Panc1 (cell line): ENCODE measurements around the gene APOL2. TPM values are rescaled to one million over a fixed set of nuclear protein-coding genes. Genes with fewer than 3 reads are reported as not detected.

Source experiments
- ATAC-seq: fragments of 200-7000 bp; cut with Tn5 transposase; 2 replicates; pipeline ENCODE4 v1.9.1; 2020; ENCODE audit warnings: mild to moderate bottlenecking, moderate library complexity
- BruUV-seq: library from RNA; stranded (reverse); fragments of 400-500 nt; replicated peaks from 2 replicates; lab custom pipeline; 2021; lab: Mats Ljungman, UMichigan
- CTCF ChIA-PET: fragments of 300-600 bp; sonication (Branson Sonifier 250); formaldehyde crosslinking; loops from one replicate; lab custom pipeline; 2022; ENCODE audit warnings: antibody characterized with exemption; lab: Charles Lee
- POLR2A ChIA-PET: fragments of 300-600 bp; sonication (Branson Sonifier 250); formaldehyde crosslinking; loops from one replicate; lab custom pipeline; 2022; ENCODE audit warnings: antibody characterized with exemption; lab: Charles Lee
- DNase-seq: peaks from one replicate; pipeline ENCODE4 v3.0.0-alpha.2; 2010; ENCODE audit warnings: low read depth, low spot score
- H3K27ac ChIP-seq: 2 replicates; pipeline ENCODE4 v1.5.1; 2011; ENCODE audit warnings: mild to moderate bottlenecking, low read length, inconsistent platforms
- H3K27me3 ChIP-seq: fragments of 200-500 bp; sonication (Bioruptor generic); 2 replicates; pipeline ENCODE4 v1.6.0; 2014; ENCODE audit warnings: low read length, inconsistent platforms; ENCODE audit not compliant: control insufficient read depth, insufficient read depth
- H3K36me3 ChIP-seq: fragments of 200-500 bp; sonication (Bioruptor generic); 2 replicates; pipeline ENCODE4 v1.5.1; 2014; ENCODE audit warnings: inconsistent platforms, mild to moderate bottlenecking, low read length, moderate library complexity; ENCODE audit not compliant: control insufficient read depth, insufficient read depth
- H3K4me1 ChIP-seq: 2 replicates; pipeline ENCODE4 v1.5.1; 2011; ENCODE audit warnings: inconsistent platforms, mild to moderate bottlenecking, low read length, moderate library complexity; ENCODE audit not compliant: control insufficient read depth, insufficient read depth
- H3K4me3 ChIP-seq, 2 experiments: 2 replicates each; pipeline ENCODE4 v1.5.1; 2011 to 2012; ENCODE audit warnings: low read depth in 2 of 2, low read length in 2 of 2, mild to moderate bottlenecking in 2 of 2, inconsistent platforms in 1 of 2, moderate library complexity in 1 of 2
- H3K9me3 ChIP-seq: fragments of 200-500 bp; sonication (Bioruptor generic); 2 replicates; pipeline ENCODE4 v1.5.1; 2014; ENCODE audit warnings: low read depth, mild to moderate bottlenecking, inconsistent platforms, low read length, moderate library complexity; ENCODE audit not compliant: control insufficient read depth, insufficient read depth
- POLR2AphosphoS5 ChIP-seq: IDR thresholded peaks from 2 replicates; pipeline ENCODE4 v1.6.1; 2012; ENCODE audit warnings: mild to moderate bottlenecking, low read depth, low read length, moderate library complexity
- SIN3A ChIP-seq: IDR thresholded peaks from 2 replicates; pipeline ENCODE4 v1.6.1; 2012; ENCODE audit warnings: low read depth, mild to moderate bottlenecking, low read length, moderate library complexity, borderline replicate concordance; ENCODE audit not compliant: insufficient read depth
- TCF7L2 ChIP-seq: IDR thresholded peaks from 2 replicates; pipeline ENCODE4 v1.6.1; 2011; ENCODE audit warnings: mild to moderate bottlenecking, low read depth, low read length, inconsistent platforms
- in situ Hi-C: cut with HindIII; loops from 2 replicates; pipeline ENCODE4 v1.10.0; 2016; ENCODE audit warnings: low sequenced_read_pairs, low pct_unique_long_range_greater_than_20kb
- intact Hi-C: fragments of 100-400 bp; cut with micrococcal nuclease; formaldehyde crosslinking; loops from one replicate; pipeline ENCODE4 v1.10.0; 2022; ENCODE audit not compliant: unreplicated experiment
- total RNA-seq: library from RNA; stranded (reverse); gene quantifications from one replicate; pipeline ENCODE4 v1.2.1, GENCODE V29; 2021; ENCODE audit not compliant: unreplicated experiment
- TF ChIP-seq, protein P1 (sequence below), 2 experiments: IDR thresholded peaks; 2 replicates each; pipeline ENCODE4 v1.6.1; 2011 to 2012; ENCODE audit warnings: low read depth in 2 of 2, control low read depth in 1 of 2, low read length in 1 of 2, mild to moderate bottlenecking in 1 of 2, moderate library complexity in 1 of 2; ENCODE audit not compliant: insufficient read depth in 1 of 2
- TF ChIP-seq, protein P2 (sequence below): fragments of 450-650 bp; IDR thresholded peaks from 2 replicates; pipeline ENCODE4 v1.5.1; 2017; ENCODE audit warnings: mild to moderate bottlenecking

Gene APOL2
- total RNA-seq, 1 experiment from 2014 or later, result 34.4 TPM

DNA sequence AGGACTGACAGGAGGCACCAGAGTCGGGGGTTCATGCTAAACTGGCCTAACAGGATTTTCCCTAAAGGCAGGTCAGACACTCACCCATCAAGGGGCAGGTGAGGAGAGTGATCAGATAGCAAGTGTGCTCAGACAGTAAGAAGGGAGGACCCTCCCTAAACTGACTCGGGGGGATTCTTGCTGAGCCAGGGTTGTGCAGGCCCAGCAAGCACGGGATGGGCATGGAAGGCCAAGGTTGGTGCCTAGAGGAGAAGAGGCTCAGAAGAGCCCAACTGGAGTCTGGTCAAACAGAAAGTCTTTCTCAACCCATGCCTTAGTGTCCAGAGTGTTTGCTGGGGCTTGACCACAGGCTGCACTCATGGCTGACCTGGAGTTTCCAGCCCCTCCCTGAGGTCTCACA lies 7.4 kb upstream of the APOL2 start:
- no TSS peak for BruUV-seq
- CTCF ChIA-PET, result no interaction called here
- Histone ChIP-seq H3K4me1 (no peaks in the 10 kb centered on the region), H3K4me3 (no peak overlapping the region), H3K36me3 (no peaks in the 10 kb centered on the region), H3K27ac (no peak overlapping the region), H3K27me3 (no peaks in the 10 kb centered on the region), H3K9me3 (no peaks in the 10 kb centered on the region)
- in situ Hi-C loops (no loop called here), intact Hi-C loops (no loop called here)
- POLR2A ChIA-PET, result no interaction called here
- ATAC-seq (no peak), DNase-seq (no peak)
- TF ChIP-seq, protein P1, sequence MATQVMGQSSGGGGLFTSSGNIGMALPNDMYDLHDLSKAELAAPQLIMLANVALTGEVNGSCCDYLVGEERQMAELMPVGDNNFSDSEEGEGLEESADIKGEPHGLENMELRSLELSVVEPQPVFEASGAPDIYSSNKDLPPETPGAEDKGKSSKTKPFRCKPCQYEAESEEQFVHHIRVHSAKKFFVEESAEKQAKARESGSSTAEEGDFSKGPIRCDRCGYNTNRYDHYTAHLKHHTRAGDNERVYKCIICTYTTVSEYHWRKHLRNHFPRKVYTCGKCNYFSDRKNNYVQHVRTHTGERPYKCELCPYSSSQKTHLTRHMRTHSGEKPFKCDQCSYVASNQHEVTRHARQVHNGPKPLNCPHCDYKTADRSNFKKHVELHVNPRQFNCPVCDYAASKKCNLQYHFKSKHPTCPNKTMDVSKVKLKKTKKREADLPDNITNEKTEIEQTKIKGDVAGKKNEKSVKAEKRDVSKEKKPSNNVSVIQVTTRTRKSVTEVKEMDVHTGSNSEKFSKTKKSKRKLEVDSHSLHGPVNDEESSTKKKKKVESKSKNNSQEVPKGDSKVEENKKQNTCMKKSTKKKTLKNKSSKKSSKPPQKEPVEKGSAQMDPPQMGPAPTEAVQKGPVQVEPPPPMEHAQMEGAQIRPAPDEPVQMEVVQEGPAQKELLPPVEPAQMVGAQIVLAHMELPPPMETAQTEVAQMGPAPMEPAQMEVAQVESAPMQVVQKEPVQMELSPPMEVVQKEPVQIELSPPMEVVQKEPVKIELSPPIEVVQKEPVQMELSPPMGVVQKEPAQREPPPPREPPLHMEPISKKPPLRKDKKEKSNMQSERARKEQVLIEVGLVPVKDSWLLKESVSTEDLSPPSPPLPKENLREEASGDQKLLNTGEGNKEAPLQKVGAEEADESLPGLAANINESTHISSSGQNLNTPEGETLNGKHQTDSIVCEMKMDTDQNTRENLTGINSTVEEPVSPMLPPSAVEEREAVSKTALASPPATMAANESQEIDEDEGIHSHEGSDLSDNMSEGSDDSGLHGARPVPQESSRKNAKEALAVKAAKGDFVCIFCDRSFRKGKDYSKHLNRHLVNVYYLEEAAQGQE (IDR thresholded peaks at IDR 0.05; ENCODE audit: insufficient read depth in 1 of 2, low read depth in 2 of 2, low read length in 1 of 2), result no peak
- TF ChIP-seq, protein P2, sequence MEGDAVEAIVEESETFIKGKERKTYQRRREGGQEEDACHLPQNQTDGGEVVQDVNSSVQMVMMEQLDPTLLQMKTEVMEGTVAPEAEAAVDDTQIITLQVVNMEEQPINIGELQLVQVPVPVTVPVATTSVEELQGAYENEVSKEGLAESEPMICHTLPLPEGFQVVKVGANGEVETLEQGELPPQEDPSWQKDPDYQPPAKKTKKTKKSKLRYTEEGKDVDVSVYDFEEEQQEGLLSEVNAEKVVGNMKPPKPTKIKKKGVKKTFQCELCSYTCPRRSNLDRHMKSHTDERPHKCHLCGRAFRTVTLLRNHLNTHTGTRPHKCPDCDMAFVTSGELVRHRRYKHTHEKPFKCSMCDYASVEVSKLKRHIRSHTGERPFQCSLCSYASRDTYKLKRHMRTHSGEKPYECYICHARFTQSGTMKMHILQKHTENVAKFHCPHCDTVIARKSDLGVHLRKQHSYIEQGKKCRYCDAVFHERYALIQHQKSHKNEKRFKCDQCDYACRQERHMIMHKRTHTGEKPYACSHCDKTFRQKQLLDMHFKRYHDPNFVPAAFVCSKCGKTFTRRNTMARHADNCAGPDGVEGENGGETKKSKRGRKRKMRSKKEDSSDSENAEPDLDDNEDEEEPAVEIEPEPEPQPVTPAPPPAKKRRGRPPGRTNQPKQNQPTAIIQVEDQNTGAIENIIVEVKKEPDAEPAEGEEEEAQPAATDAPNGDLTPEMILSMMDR, result no peak
- TF ChIP-seq SIN3A (no peak), TCF7L2 (no peak), POLR2AphosphoS5 (no peak)

DNA sequence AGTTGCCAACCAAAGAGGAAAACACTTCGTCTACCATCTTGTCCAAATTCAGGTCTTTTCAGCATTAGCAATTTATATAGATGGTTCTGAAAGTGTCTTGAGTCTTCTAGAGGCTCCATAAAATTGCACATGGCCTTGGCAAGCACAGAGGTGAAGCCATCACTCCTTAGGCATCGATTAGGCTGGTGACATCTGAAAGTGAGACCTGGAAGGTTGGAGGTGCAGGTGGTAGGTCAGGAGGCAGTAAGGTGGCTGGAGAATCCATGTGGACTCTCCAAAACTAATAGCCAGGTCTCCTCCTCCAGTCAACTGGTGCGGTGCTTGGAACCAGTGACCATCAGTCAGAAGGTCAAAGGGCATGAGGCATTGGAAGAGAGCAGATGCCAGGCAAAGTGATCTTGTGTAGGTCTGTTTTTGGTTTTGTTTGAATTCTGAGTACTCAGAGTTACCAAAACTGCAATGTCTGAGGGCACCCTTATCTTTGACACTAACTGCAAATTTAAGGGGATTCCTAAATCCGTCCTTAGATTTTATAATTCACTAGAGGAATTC lies 6.6 kb upstream of the APOL2 start:
- CTCF ChIA-PET, result no interaction called here
- Histone ChIP-seq H3K27ac (no peak overlapping the region), H3K27me3 (no peaks in the 10 kb centered on the region), H3K4me1 (no peaks in the 10 kb centered on the region), H3K9me3 (no peaks in the 10 kb centered on the region), H3K36me3 (no peaks in the 10 kb centered on the region), H3K4me3 (no peak overlapping the region)
- TF ChIP-seq, protein P1 (IDR thresholded peaks at IDR 0.05; ENCODE audit: insufficient read depth in 1 of 2, low read depth in 2 of 2, low read length in 1 of 2), result no peak
- TF ChIP-seq, protein P2, result no peak
- no peak for TF ChIP-seq POLR2AphosphoS5
- TF ChIP-seq TCF7L2, result no peak
- TF ChIP-seq SIN3A, result no peak
- DNase-seq (no peak), ATAC-seq (no peak)
- POLR2A ChIA-PET, result no interaction called here
- no TSS peak for BruUV-seq
- in situ Hi-C loops, result no loop called here
- intact Hi-C loops, result no loop called here
